ENCODE data around the gene RNF111.

The RNF111 gene

GRCh38 chr15:58962136-58962535 lies 25.3 kb upstream of the RNF111 start:
- no peak overlapping the region for H3K4me3 ChIP-seq (ENCODE audit: low read length)
- no peak for TF ChIP-seq CTCF (conservative IDR thresholded peaks at IDR 0.05; ENCODE audit: low read length)
- DNase-seq (ENCODE audit: low read depth), result no peak

- TF ChIP-seq CTCF (conservative IDR thresholded peaks at IDR 0.05; ENCODE audit: low read length), result no peak
- no peak overlapping the region for H3K4me3 ChIP-seq (ENCODE audit: low read length)
- DNase-seq (ENCODE audit: low read depth), result peak; percentile 6
Measured at GRCh38 chr15:58962662-58963565, 24.5 kb upstream of the RNF111 start.

- H3K4me3 ChIP-seq (ENCODE audit: low read length), result no peak overlapping the region
- DNase-seq (ENCODE audit: low read depth), result peak; percentile 18
- TF ChIP-seq CTCF (conservative IDR thresholded peaks at IDR 0.05; ENCODE audit: low read length), result no peak
Measured at GRCh38 chr15:58966698-58967097, 20.8 kb upstream of the RNF111 start.

- DNase-seq (ENCODE audit: low read depth), result no peak
- H3K4me3 ChIP-seq (ENCODE audit: low read length), result no peak overlapping the region
- no peak for TF ChIP-seq CTCF (conservative IDR thresholded peaks at IDR 0.05; ENCODE audit: low read length)
Measured at GRCh38 chr15:58967479-58967878, 20.0 kb upstream of the RNF111 start.

- DNase-seq (ENCODE audit: low read depth), result no peak
- H3K4me3 ChIP-seq (ENCODE audit: low read length), result no peak overlapping the region
Measured at GRCh38 chr15:58977887-58978286, 9.6 kb upstream of the RNF111 start.

GRCh38 chr15:58980351-58980939 lies 7.0 kb upstream of the RNF111 start:
- DNase-seq (ENCODE audit: low read depth), result peak; percentile 49
- peak; percentile 66 for TF ChIP-seq CTCF (conservative IDR thresholded peaks at IDR 0.05; ENCODE audit: low read length)

More at GRCh38 chr15:58977887-58978286, 9.6 kb upstream of the RNF111 start:
- no peak for TF ChIP-seq CTCF (conservative IDR thresholded peaks at IDR 0.05; ENCODE audit: low read length)

More at GRCh38 chr15:58980351-58980939, 7.0 kb upstream of the RNF111 start:
- no peak overlapping the region for H3K4me3 ChIP-seq (ENCODE audit: low read length)
